CD4-positive, alpha-beta T cell (primary cell): ENCODE results near the gene KCNQ2. TPM values are rescaled to one million over a fixed set of nuclear protein-coding genes. Genes with fewer than 3 reads are reported as not detected.

Experiments used
- ATAC-seq: fragments of 200-7000 bp; cut with Tn5 transposase; one replicate; pipeline ENCODE4 v1.10.0; 2022; ENCODE audit warnings: mild to moderate bottlenecking; ENCODE audit not compliant: poor library complexity
- CTCF ChIA-PET: fragments of 350-600 bp; sonication (Branson Sonifier 250); formaldehyde crosslinking; loops from one replicate; lab custom pipeline; 2021; ENCODE audit warnings: antibody characterized with exemption, inconsistent platforms; lab: Charles Lee
- POLR2A ChIA-PET: fragments of 350-600 bp; sonication (Branson Sonifier 250); formaldehyde crosslinking; loops from one replicate; lab custom pipeline; 2021; ENCODE audit warnings: antibody characterized with exemption, inconsistent platforms; lab: Charles Lee
- DNase-seq, 14 experiments: peaks; one replicate each; pipeline ENCODE4 v3.0.0-alpha.2; 2013 to 2020; ENCODE audit warnings: mixed read lengths in 2 of 14
- H3K27ac ChIP-seq, 2 donors: one replicate each; pipeline versions ENCODE4 v1.5.1 to v1.7.0; 2013; ENCODE audit warnings: low read length in 2 of 2, low read depth in 1 of 2, mild to moderate bottlenecking in 1 of 2
- H3K27me3 ChIP-seq, 2 experiments: 1 replicate in 1 of 2; 2 replicates in 1 of 2; pipeline versions ENCODE4 v1.6.1 to v1.7.0; 2013; ENCODE audit warnings: low read length in 2 of 2, control low read depth in 1 of 2, mild to moderate bottlenecking in 1 of 2, moderate library complexity in 1 of 2; ENCODE audit not compliant: insufficient read depth in 2 of 2, control insufficient read depth in 1 of 2
- H3K36me3 ChIP-seq: one replicate; pipeline ENCODE4 v1.6.1; 2013; ENCODE audit warnings: low read length, control low read depth; ENCODE audit not compliant: insufficient read depth
- H3K4me1 ChIP-seq: one replicate; pipeline ENCODE4 v1.6.1; 2013; ENCODE audit warnings: low read length, control low read depth; ENCODE audit not compliant: insufficient read depth
- H3K4me3 ChIP-seq: one replicate; pipeline ENCODE4 v1.5.1; 2013; ENCODE audit warnings: mild to moderate bottlenecking, low read length, moderate library complexity
- H3K9me3 ChIP-seq, 2 experiments: 1 replicate in 1 of 2; 2 replicates in 1 of 2; pipeline versions ENCODE4 v1.6.1 to v1.7.0; 2013; ENCODE audit warnings: low read length in 2 of 2, mild to moderate bottlenecking in 2 of 2, control low read depth in 1 of 2, moderate library complexity in 1 of 2; ENCODE audit not compliant: control insufficient read depth in 1 of 2, insufficient read depth in 1 of 2
- H3K27ac Mint-ChIP-seq: one replicate; pipeline ENCODE4 v1.8.0; 2020; ENCODE audit warnings: mixed read lengths
- H3K27me3 Mint-ChIP-seq: one replicate; pipeline ENCODE4 v1.8.0; 2021; ENCODE audit warnings: mixed read lengths
- H3K36me3 Mint-ChIP-seq: one replicate; pipeline ENCODE4 v1.8.0; 2021; ENCODE audit warnings: low read depth, mixed read lengths
- H3K4me1 Mint-ChIP-seq: one replicate; pipeline ENCODE4 v1.8.0; 2021; ENCODE audit warnings: low read depth, mixed read lengths
- H3K4me3 Mint-ChIP-seq: one replicate; pipeline ENCODE4 v1.8.0; 2020; ENCODE audit warnings: mild to moderate bottlenecking, mixed read lengths
- H3K9me3 Mint-ChIP-seq: one replicate; pipeline ENCODE4 v1.8.0; 2020; ENCODE audit warnings: mixed read lengths
- CTCF ChIP-seq: fragments of 200-600 bp; IDR thresholded peaks from one replicate; pipeline ENCODE4 v1.8.0; 2022; ENCODE audit warnings: antibody characterized with exemption, mild to moderate bottlenecking
- intact Hi-C, 2 experiments: fragments of 100-400 bp; cut with DNase I in 1 of 2; cut with micrococcal nuclease in 1 of 2; formaldehyde crosslinking; loops; one replicate each; pipeline versions ENCODE4 v1.15.1 to v1.9.0; 2023 to 2025; cut with DNase I, micrococcal nuclease
- total RNA-seq, 174 experiments: library from RNA in 2 of 174; stranded (reverse) in 2 of 174; gene quantifications; one replicate each; pipeline ENCODE4 v1.2.3 and lab custom pipeline; 2021 to 2026

KCNQ2 gene
- total RNA-seq, 2 experiments from 2014 or later, result not detected

DNA sequence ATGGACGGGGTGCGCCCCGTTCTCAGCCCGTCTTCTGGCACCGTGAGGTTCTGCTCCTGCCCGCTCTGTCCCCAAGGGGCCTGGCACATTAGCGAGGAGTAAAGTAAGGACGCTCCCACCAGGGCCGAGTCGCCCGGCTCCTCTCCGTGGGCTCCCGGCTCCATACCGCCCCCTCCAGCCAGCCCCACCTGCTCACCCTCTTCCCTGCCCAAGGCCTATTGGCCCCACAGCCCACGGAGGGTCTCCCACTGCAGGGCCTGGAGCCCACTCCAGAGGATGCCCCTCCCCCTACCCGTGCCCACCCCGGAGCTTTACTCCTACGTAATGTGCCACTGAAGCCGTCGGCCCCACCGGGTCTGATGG is 63.8 kb downstream of the KCNQ2 start:
- POLR2A ChIA-PET, result no interaction called here
- intact Hi-C loops, result no loop called here
- Mint-ChIP-seq H3K27me3 (peaks cover 5% of the 10 kb centered on the region), H3K9me3 (no peaks in the 10 kb centered on the region), H3K36me3 (no peaks in the 10 kb centered on the region), H3K4me1 (no peaks in the 10 kb centered on the region), H3K27ac (no peak overlapping the region), H3K4me3 (no peak overlapping the region)
- peaks cover 15% of the 10 kb centered on the region for H3K4me1 ChIP-seq
- peaks cover 0 to 19% of the 10 kb centered on the region in 2 experiments for H3K9me3 ChIP-seq
- H3K4me3 ChIP-seq, result no peak overlapping the region
- DNase-seq (no peak), ATAC-seq (no peak)
- H3K27ac ChIP-seq, result no peak overlapping the region
- no peaks in the 10 kb centered on the region for H3K36me3 ChIP-seq
- CTCF ChIA-PET, result no interaction called here
- TF ChIP-seq CTCF, result no peak
- no peaks in the 10 kb centered on the region for H3K27me3 ChIP-seq

DNA sequence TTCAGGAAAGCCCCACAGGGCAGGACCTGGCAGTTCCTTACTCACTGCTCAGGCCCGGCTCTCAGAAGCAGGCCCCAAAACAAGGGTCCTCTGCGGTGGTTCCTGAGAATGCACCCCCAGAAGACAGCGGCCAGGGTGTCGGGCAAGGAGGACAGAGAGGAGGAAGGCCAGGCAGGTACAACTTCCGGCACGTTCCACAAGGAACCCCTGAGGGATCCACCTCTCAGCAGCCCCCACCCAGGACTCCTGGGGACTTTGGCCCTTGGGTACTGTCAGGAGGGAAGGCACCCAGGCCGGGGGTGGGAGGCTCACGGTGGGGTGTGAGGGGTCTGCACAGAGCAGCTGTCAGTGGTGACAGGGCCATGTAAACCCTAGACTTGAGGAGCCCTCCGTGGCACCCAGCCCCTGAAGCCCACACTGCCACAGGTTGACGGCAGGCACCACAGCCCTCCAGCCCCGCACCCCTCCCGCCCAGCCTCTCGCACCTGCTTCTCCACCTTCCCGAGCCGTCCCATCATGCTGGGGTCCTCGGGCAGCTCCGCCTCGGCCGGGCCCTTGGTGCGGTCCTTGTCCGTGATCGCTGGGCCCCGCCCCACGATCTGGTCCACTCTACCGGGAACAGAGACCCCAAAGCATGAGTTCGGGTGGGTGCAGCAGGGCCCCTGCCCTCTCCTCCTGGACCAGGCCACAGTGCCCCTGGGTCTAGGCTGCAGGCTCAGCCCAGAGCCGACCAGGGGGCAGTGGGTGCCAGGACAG is 64.3 kb downstream of the KCNQ2 start:
- H3K4me3 ChIP-seq, result no peak overlapping the region
- H3K4me3 Mint-ChIP-seq, result no peak overlapping the region
- H3K9me3 ChIP-seq, result peaks cover 0 to 19% of the 10 kb centered on the region in 2 experiments
- H3K36me3 Mint-ChIP-seq, result no peaks in the 10 kb centered on the region
- intact Hi-C loops, result no loop called here
- no peak for TF ChIP-seq CTCF
- H3K4me1 ChIP-seq, result peaks cover 15% of the 10 kb centered on the region
- H3K36me3 ChIP-seq, result no peaks in the 10 kb centered on the region
- H3K27me3 Mint-ChIP-seq, result peaks cover 4% of the 10 kb centered on the region
- H3K4me1 Mint-ChIP-seq, result no peaks in the 10 kb centered on the region
- POLR2A ChIA-PET, result no interaction called here
- no peak for DNase-seq
- CTCF ChIA-PET, result no interaction called here
- no peaks in the 10 kb centered on the region for H3K9me3 Mint-ChIP-seq
- H3K27me3 ChIP-seq, result no peaks in the 10 kb centered on the region
- no peak overlapping the region for H3K27ac ChIP-seq
- no peak for ATAC-seq
- H3K27ac Mint-ChIP-seq, result no peak overlapping the region

DNA sequence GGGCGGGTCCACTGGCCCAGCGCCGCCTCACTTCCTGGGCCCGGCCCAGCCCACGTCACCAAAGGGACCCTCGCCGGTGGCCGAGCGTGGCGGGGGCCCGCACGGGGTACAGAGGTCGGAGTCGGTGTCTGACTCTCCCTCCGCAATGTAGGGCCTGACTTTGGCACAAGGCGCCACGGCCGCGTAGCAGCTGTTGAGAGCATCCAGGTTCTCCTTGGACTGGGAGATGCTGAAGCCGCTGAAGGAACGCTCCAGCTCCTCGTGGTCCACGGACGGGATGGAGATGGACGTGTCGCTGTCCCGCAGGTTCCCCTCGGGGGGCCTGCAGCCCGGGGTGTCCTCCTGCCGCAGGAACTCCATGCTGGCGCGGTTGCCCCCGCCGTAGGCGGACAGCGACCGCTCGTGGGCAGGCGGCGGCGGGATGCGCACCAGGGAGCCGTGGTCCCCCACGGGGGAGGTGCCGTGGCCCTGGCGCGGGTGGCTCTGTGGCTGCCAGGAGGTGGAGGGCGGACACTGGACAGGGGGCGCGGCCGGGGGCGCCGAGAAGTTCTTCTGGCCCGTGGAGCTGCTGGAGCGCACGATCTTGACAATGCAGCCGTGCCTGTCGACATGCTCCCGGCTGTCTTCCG is 65.7 kb downstream of the KCNQ2 start:
- Histone ChIP-seq H3K4me3 (no peak overlapping the region), H3K27ac (no peak overlapping the region), H3K36me3 (no peaks in the 10 kb centered on the region), H3K27me3 (peaks cover 0 to 3% of the 10 kb centered on the region in 2 experiments), H3K9me3 (peaks cover 0 to 19% of the 10 kb centered on the region in 2 experiments), H3K4me1 (peaks cover 12% of the 10 kb centered on the region)
- ChIA-PET CTCF (no interaction called here), POLR2A (no interaction called here)
- ATAC-seq (no peak), DNase-seq (no peak)
- H3K36me3 Mint-ChIP-seq, result no peaks in the 10 kb centered on the region
- H3K9me3 Mint-ChIP-seq, result no peaks in the 10 kb centered on the region
- no peak for TF ChIP-seq CTCF
- no peak overlapping the region for H3K4me3 Mint-ChIP-seq
- H3K4me1 Mint-ChIP-seq, result no peaks in the 10 kb centered on the region
- no peak overlapping the region for H3K27ac Mint-ChIP-seq
- no peaks in the 10 kb centered on the region for H3K27me3 Mint-ChIP-seq
- intact Hi-C loops, result no loop called here
